ENCODE results near the gene NDUFC2. TPM values are rescaled to one million over a fixed set of nuclear protein-coding genes. Genes with fewer than 3 reads are reported as not detected.

Gene NDUFC2
- total and polyA plus RNA-seq, 2 of the 13 experiments (the other 11 are each of a cell fraction or from before 2014, with no cell fraction given) = 256 to 363 TPM

DNA sequence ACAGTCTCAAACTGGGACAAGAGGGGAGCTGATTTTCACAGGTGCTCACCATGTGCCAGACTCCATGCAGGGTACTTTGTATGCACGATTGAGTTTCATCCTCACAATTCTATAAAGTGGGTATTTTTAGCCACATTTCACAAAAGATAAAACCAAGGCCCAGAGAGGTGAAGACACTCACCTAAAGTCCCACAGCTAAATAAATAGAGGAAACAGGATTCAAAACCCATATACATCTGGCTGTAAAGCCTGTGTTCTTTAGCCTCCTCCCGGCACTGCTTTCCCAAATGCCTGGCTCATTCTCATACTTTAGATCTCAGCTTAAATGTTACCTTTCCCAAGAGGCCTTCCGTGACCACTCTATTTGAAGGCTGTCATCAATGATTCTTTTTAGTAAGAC lies 43.3 kb downstream of the NDUFC2 start:
- Histone ChIP-seq H3K4me2 (ENCODE audit: low read depth, low read length) (no peak overlapping the region), H3K79me2 (ENCODE audit: insufficient read depth, low read length) (no peaks in the 10 kb centered on the region), H2AFZ (ENCODE audit: low read length) (no peak overlapping the region), H3K36me3 (replicated peaks in 1 of 2; ENCODE audit: control insufficient read depth in 1 of 2, insufficient read depth in 2 of 2, low read length in 2 of 2) (no peaks in the 10 kb centered on the region), H3K27ac (ENCODE audit: extremely low read length, insufficient read depth, low read length) (no peak overlapping the region), H3K4me1 (ENCODE audit: insufficient read depth, low read length) (peaks cover 91% of the 10 kb centered on the region), H3K9ac (ENCODE audit: insufficient read depth, low read depth, low read length) (no peak overlapping the region), H3K9me3 (ENCODE audit: low read length) (no peaks in the 10 kb centered on the region), H3K27me3 (ENCODE audit: control insufficient read depth in 1 of 2, insufficient read depth in 2 of 2, low read length in 2 of 2) (no peaks in the 10 kb centered on the region), H3K4me3 (replicated peaks in 1 of 3; ENCODE audit: insufficient read depth in 1 of 3, low read depth in 2 of 3, low read length in 3 of 3) (no peak overlapping the region), H4K20me1 (ENCODE audit: insufficient read depth, low read length) (no peaks in the 10 kb centered on the region)
- DNase-seq (ENCODE audit: low spot score) = no peak
- no peak for ATAC-seq
- POLR2A ChIA-PET = no interaction called here
- no peak for FAIRE-seq
- in situ Hi-C loops (cut with HindIII; ENCODE audit: extremely low pct_ligation_motif_present, low pct_unique_long_range_greater_than_20kb) = no loop called here
- WGBS (ENCODE audit: low lambda C conversion rate) = 75% methylated on average over 3 of the region's 3 CpGs
- BruUV-seq (replicated peaks) = no TSS peak
- CTCF ChIA-PET (ENCODE audit: low intra/inter-chr PET ratio, low total read pairs) = no interaction called here
- intact Hi-C loops (cut with micrococcal nuclease; ENCODE audit: unreplicated experiment) = no loop called here
- TF ChIP-seq ZNF792 (CRISPR knock-in tag; IDR thresholded peaks at IDR 0.05) = no peak
- TF ChIP-seq WIZ (CRISPR knock-in tag; IDR thresholded peaks at IDR 0.05) = no peak
- TF ChIP-seq ZNF546 (CRISPR knock-in tag; conservative IDR thresholded peaks at IDR 0.05) = no peak
- no peak for TF ChIP-seq NR3C1 (CRISPR knock-in tag; IDR thresholded peaks at IDR 0.05)
- no peak for TF ChIP-seq CHD2 (IDR thresholded peaks at IDR 0.05; ENCODE audit: low read depth, low read length)
- TF ChIP-seq ZNF569 (CRISPR knock-in tag; IDR thresholded peaks at IDR 0.05; ENCODE audit: borderline replicate concordance) = no peak
- TF ChIP-seq ZNF768 (CRISPR knock-in tag; IDR thresholded peaks at IDR 0.05) = peak; percentile 84; the same call in 1 of the 2 replicates
- 0 out of 2 replicates have a peak, but pooled peaks have one; percentile 41 for TF ChIP-seq FOXA3 (CRISPR knock-in tag; IDR thresholded peaks at IDR 0.05)
- no peak for TF ChIP-seq MED8 (CRISPR knock-in tag; IDR thresholded peaks at IDR 0.05; ENCODE audit: insufficient replicate concordance)
- TF ChIP-seq FOXA1 (IDR thresholded peaks at IDR 0.05) = no peak
- TF ChIP-seq FOXA1 (CRISPR knock-in tag; IDR thresholded peaks at IDR 0.05) = peak; percentile 6; the same call in 1 of the 2 replicates
- TF ChIP-seq, protein P1, sequence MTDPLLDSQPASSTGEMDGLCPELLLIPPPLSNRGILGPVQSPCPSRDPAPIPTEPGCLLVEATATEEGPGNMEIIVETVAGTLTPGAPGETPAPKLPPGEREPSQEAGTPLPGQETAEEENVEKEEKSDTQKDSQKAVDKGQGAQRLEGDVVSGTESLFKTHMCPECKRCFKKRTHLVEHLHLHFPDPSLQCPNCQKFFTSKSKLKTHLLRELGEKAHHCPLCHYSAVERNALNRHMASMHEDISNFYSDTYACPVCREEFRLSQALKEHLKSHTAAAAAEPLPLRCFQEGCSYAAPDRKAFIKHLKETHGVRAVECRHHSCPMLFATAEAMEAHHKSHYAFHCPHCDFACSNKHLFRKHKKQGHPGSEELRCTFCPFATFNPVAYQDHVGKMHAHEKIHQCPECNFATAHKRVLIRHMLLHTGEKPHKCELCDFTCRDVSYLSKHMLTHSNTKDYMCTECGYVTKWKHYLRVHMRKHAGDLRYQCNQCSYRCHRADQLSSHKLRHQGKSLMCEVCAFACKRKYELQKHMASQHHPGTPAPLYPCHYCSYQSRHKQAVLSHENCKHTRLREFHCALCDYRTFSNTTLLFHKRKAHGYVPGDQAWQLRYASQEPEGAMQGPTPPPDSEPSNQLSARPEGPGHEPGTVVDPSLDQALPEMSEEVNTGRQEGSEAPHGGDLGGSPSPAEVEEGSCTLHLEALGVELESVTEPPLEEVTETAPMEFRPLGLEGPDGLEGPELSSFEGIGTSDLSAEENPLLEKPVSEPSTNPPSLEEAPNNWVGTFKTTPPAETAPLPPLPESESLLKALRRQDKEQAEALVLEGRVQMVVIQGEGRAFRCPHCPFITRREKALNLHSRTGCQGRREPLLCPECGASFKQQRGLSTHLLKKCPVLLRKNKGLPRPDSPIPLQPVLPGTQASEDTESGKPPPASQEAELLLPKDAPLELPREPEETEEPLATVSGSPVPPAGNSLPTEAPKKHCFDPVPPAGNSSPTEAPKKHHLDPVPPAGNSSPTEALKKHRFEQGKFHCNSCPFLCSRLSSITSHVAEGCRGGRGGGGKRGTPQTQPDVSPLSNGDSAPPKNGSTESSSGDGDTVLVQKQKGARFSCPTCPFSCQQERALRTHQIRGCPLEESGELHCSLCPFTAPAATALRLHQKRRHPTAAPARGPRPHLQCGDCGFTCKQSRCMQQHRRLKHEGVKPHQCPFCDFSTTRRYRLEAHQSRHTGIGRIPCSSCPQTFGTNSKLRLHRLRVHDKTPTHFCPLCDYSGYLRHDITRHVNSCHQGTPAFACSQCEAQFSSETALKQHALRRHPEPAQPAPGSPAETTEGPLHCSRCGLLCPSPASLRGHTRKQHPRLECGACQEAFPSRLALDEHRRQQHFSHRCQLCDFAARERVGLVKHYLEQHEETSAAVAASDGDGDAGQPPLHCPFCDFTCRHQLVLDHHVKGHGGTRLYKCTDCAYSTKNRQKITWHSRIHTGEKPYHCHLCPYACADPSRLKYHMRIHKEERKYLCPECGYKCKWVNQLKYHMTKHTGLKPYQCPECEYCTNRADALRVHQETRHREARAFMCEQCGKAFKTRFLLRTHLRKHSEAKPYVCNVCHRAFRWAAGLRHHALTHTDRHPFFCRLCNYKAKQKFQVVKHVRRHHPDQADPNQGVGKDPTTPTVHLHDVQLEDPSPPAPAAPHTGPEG (CRISPR knock-in tag; IDR thresholded peaks at IDR 0.05) = no peak
- no peak for TF ChIP-seq MATR3 (CRISPR knock-in tag; IDR thresholded peaks at IDR 0.05)
- TF ChIP-seq DR1 (CRISPR knock-in tag; IDR thresholded peaks at IDR 0.05) = no peak
- no peak for TF ChIP-seq TBX2 (CRISPR knock-in tag; IDR thresholded peaks at IDR 0.05; ENCODE audit: borderline replicate concordance)
- no peak for TF ChIP-seq MAFG (CRISPR knock-in tag; IDR thresholded peaks at IDR 0.05)
- TF ChIP-seq ZBTB3 (CRISPR knock-in tag; IDR thresholded peaks at IDR 0.05; ENCODE audit: borderline replicate concordance, low read depth) = no peak
- no peak for TF ChIP-seq FOXJ3 (CRISPR knock-in tag; IDR thresholded peaks at IDR 0.05; ENCODE audit: borderline replicate concordance)
